ENCODE data around the gene NXPE1. TPM values are rescaled to one million over a fixed set of nuclear protein-coding genes. Genes with fewer than 3 reads are reported as not detected.
"Not testable (repeated sequence)": the region's sequence is repeated elsewhere in the genome, so short reads cannot be mapped to it uniquely, and the experiment has no call there.

Gene NXPE1
- total and polyA plus RNA-seq, 2 donors (not counting 1 experiment from before 2014, with no cell fraction given) = not detected

GRCh38 chr11:114604886-114605285 lies 45.2 kb upstream of the NXPE1 start:
- ChIA-PET POLR2A (no interaction called here), CTCF (no interaction called here)
- Mint-ChIP-seq H3K9me3 (ENCODE audit: insufficient read depth) (peaks cover 3% of the 10 kb centered on the region), H3K27me3 (no peaks in the 10 kb centered on the region), H3K4me1 (no peaks in the 10 kb centered on the region), H3K27ac (no peak overlapping the region), H3K4me3 (no peak overlapping the region)
- no peaks in the 10 kb centered on the region for H3K4me1 ChIP-seq (ENCODE audit: control insufficient read depth in 2 of 2, insufficient read depth in 2 of 2, low read length in 2 of 2)
- H3K27ac ChIP-seq (ENCODE audit: low read length in 2 of 2) = no peak overlapping the region
- no peaks in the 10 kb centered on the region for H3K27me3 ChIP-seq (replicated peaks in 1 of 4; ENCODE audit: control extremely low read depth in 1 of 4, control insufficient read depth in 3 of 4, insufficient read depth in 4 of 4, low read length in 3 of 4)
- 76% methylated on average over 3 of the region's 5 CpGs for WGBS (ENCODE audit: insufficient coverage)
- no peaks in the 10 kb centered on the region for H3K9me3 ChIP-seq (ENCODE audit: control extremely low read depth in 1 of 3, control insufficient read depth in 2 of 3, insufficient read depth in 1 of 3, low read length in 2 of 3)
- no peak overlapping the region for H2AFZ ChIP-seq (ENCODE audit: insufficient read depth, low read depth, low read length, poor library complexity, severe bottlenecking)
- H3K79me2 ChIP-seq (ENCODE audit: control insufficient read depth, insufficient read depth, low read length) = no peaks in the 10 kb centered on the region
- H3K4me2 ChIP-seq (replicated peaks; ENCODE audit: low read depth, low read length, poor library complexity, severe bottlenecking) = no peak overlapping the region
- no peaks in the 10 kb centered on the region for H4K20me1 ChIP-seq (ENCODE audit: control insufficient read depth, insufficient read depth, low read length, poor library complexity, severe bottlenecking)
- DNase-seq = no peak
- intact Hi-C loops (cut with micrococcal nuclease) = no loop called here
- no peak overlapping the region for H3K9ac ChIP-seq (ENCODE audit: low read length)
- no peak overlapping the region for H3K4me3 ChIP-seq (ENCODE audit: control extremely low read depth in 1 of 5, extremely low read depth in 1 of 5, insufficient read depth in 1 of 5, low read depth in 2 of 5, low read length in 4 of 5)
- no peaks in the 10 kb centered on the region for H3K36me3 ChIP-seq (replicated peaks in 1 of 2; ENCODE audit: control extremely low read depth in 1 of 2, control insufficient read depth in 1 of 2, extremely low read depth in 1 of 2, insufficient read depth in 2 of 2, low read length in 1 of 2)
- TF ChIP-seq EZH2 (IDR thresholded peaks at IDR 0.05; ENCODE audit: borderline replicate concordance, insufficient read depth, low read depth, low read length, poor library complexity, severe bottlenecking) = no peak
- TF ChIP-seq, protein P1, sequence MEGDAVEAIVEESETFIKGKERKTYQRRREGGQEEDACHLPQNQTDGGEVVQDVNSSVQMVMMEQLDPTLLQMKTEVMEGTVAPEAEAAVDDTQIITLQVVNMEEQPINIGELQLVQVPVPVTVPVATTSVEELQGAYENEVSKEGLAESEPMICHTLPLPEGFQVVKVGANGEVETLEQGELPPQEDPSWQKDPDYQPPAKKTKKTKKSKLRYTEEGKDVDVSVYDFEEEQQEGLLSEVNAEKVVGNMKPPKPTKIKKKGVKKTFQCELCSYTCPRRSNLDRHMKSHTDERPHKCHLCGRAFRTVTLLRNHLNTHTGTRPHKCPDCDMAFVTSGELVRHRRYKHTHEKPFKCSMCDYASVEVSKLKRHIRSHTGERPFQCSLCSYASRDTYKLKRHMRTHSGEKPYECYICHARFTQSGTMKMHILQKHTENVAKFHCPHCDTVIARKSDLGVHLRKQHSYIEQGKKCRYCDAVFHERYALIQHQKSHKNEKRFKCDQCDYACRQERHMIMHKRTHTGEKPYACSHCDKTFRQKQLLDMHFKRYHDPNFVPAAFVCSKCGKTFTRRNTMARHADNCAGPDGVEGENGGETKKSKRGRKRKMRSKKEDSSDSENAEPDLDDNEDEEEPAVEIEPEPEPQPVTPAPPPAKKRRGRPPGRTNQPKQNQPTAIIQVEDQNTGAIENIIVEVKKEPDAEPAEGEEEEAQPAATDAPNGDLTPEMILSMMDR (IDR thresholded peaks at IDR 0.05) = no peak
- no peak for ATAC-seq (ENCODE audit: low read depth)

DNA sequence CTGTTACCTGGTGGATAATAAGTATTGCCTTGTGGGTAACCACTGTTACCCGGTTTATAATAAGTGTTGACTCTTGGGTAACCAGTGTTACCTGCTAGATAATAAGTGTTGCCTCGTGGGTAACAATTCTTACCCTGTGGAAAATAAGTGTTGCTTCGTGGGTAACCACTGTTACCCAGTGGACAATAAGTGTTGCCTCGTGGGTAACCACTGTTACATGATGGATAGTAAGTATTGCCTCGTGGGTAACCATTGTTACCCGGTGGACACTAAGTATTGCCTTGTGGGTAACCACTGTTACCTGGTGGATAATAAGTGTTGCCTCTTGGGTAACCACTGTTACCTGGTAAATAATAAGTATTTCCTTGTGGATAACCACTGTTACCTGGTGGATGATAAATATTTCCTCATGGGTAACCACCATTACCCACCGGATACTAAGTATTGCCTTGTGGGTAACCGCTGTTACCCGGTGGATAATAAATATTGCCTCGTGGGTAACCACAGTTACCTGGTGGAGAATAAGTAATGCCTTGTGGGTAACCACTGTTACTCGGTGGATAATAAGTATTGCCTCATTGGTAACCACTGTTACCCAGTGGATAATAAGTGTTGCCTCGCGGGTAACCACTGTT lies 44.6 kb upstream of the NXPE1 start:
- Mint-ChIP-seq H3K27me3 (no peaks in the 10 kb centered on the region), H3K4me1 (no peaks in the 10 kb centered on the region)
- TF ChIP-seq, protein P1 (IDR thresholded peaks at IDR 0.05) = no peak
- no peak for TF ChIP-seq EZH2 (IDR thresholded peaks at IDR 0.05; ENCODE audit: borderline replicate concordance, insufficient read depth, low read depth, low read length, poor library complexity, severe bottlenecking)

DNA sequence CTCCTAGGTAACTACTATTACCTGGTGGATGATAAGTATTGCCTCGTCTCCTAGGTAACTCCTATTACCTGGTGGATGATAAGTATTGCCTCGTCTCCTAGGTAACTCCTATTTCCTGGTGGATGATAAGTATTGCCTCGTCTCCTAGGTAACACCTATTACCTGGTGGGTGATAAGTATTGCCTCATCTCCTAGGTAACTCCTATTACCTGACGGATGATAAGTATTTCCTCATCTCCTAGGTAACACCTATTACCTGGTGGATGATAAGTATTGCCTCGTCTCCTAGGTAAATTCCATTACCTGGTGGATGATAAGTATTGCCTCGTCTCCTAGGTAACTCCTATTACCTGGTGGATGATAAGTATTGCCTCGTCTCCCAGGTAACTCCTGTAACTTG lies 43.5 kb upstream of the NXPE1 start:
- H3K27me3 ChIP-seq (replicated peaks in 1 of 4; ENCODE audit: control extremely low read depth in 1 of 4, control insufficient read depth in 3 of 4, insufficient read depth in 4 of 4, low read length in 3 of 4); ATAC-seq (ENCODE audit: low read depth); H3K4me2 ChIP-seq (replicated peaks; ENCODE audit: low read depth, low read length, poor library complexity, severe bottlenecking); DNase-seq; POLR2A ChIA-PET; H3K4me1 ChIP-seq (ENCODE audit: control insufficient read depth in 2 of 2, insufficient read depth in 2 of 2, low read length in 2 of 2); H3K36me3 ChIP-seq (replicated peaks in 1 of 2; ENCODE audit: control extremely low read depth in 1 of 2, control insufficient read depth in 1 of 2, extremely low read depth in 1 of 2, insufficient read depth in 2 of 2, low read length in 1 of 2); H3K9me3 ChIP-seq (ENCODE audit: control extremely low read depth in 1 of 3, control insufficient read depth in 2 of 3, insufficient read depth in 1 of 3, low read length in 2 of 3); H3K79me2 ChIP-seq (ENCODE audit: control insufficient read depth, insufficient read depth, low read length); intact Hi-C loops (cut with micrococcal nuclease); H3K4me3 ChIP-seq (ENCODE audit: control extremely low read depth in 1 of 5, extremely low read depth in 1 of 5, insufficient read depth in 1 of 5, low read depth in 2 of 5, low read length in 4 of 5); H2AFZ ChIP-seq (ENCODE audit: insufficient read depth, low read depth, low read length, poor library complexity, severe bottlenecking); H3K27ac ChIP-seq (ENCODE audit: low read length in 2 of 2); H3K4me1 Mint-ChIP-seq; H4K20me1 ChIP-seq (ENCODE audit: control insufficient read depth, insufficient read depth, low read length, poor library complexity, severe bottlenecking); H3K27me3 Mint-ChIP-seq; H3K4me3 Mint-ChIP-seq; CTCF ChIA-PET; H3K9ac ChIP-seq (ENCODE audit: low read length); H3K27ac Mint-ChIP-seq; H3K9me3 Mint-ChIP-seq (ENCODE audit: insufficient read depth): not testable (repeated sequence)
- 70% methylated on average over 2 of the region's 7 CpGs for WGBS (ENCODE audit: insufficient coverage)

More for the DNA sequence above, 44.6 kb upstream of the NXPE1 start:
- H3K9me3 ChIP-seq (ENCODE audit: control extremely low read depth in 1 of 3, control insufficient read depth in 2 of 3, insufficient read depth in 1 of 3, low read length in 2 of 3) = no peaks in the 10 kb centered on the region
- H4K20me1 ChIP-seq (ENCODE audit: control insufficient read depth, insufficient read depth, low read length, poor library complexity, severe bottlenecking) = no peaks in the 10 kb centered on the region
- H3K36me3 ChIP-seq (replicated peaks in 1 of 2; ENCODE audit: control extremely low read depth in 1 of 2, control insufficient read depth in 1 of 2, extremely low read depth in 1 of 2, insufficient read depth in 2 of 2, low read length in 1 of 2) = no peaks in the 10 kb centered on the region
- no peak overlapping the region for H3K4me2 ChIP-seq (replicated peaks; ENCODE audit: low read depth, low read length, poor library complexity, severe bottlenecking)
- no peak overlapping the region for H3K27ac ChIP-seq (ENCODE audit: low read length in 2 of 2)
- POLR2A ChIA-PET = no interaction called here
- H3K4me1 ChIP-seq (ENCODE audit: control insufficient read depth in 2 of 2, insufficient read depth in 2 of 2, low read length in 2 of 2) = no peaks in the 10 kb centered on the region
- H3K27me3 ChIP-seq (replicated peaks in 1 of 4; ENCODE audit: control extremely low read depth in 1 of 4, control insufficient read depth in 3 of 4, insufficient read depth in 4 of 4, low read length in 3 of 4) = no peaks in the 10 kb centered on the region
- 80% methylated on average over 10 of the region's 13 CpGs for WGBS (ENCODE audit: insufficient coverage)
- no peaks in the 10 kb centered on the region for H3K79me2 ChIP-seq (ENCODE audit: control insufficient read depth, insufficient read depth, low read length)
- CTCF ChIA-PET = no interaction called here
- Mint-ChIP-seq H3K4me3 (no peak overlapping the region), H3K9me3 (ENCODE audit: insufficient read depth) (peaks cover 3% of the 10 kb centered on the region), H3K27ac (no peak overlapping the region)
- DNase-seq (no peak), ATAC-seq (ENCODE audit: low read depth) (no peak)
- intact Hi-C loops (cut with micrococcal nuclease) = no loop called here
- H3K9ac ChIP-seq (ENCODE audit: low read length) = no peak overlapping the region
- H3K4me3 ChIP-seq (ENCODE audit: control extremely low read depth in 1 of 5, extremely low read depth in 1 of 5, insufficient read depth in 1 of 5, low read depth in 2 of 5, low read length in 4 of 5) = no peak overlapping the region
- no peak overlapping the region for H2AFZ ChIP-seq (ENCODE audit: insufficient read depth, low read depth, low read length, poor library complexity, severe bottlenecking)

Measured in B cell (primary cell).